Measurements from ENCODE around the gene EFNA4. TPM values are rescaled to one million over a fixed set of nuclear protein-coding genes. Genes with fewer than 3 reads are reported as not detected.

EFNA4 gene
- total RNA-seq (2021; ENCODE audit: unreplicated experiment) (8.0 TPM), Bru-seq, nascent RNA (percentile 55 among the genes with signal in this experiment), BruChase-seq, experiment 1, labeled RNA remaining after a 2-hour chase (percentile 82 among the genes with signal in this experiment), BruChase-seq, experiment 2, labeled RNA remaining after a 6-hour chase (percentile 62 among the genes with signal in this experiment)
- 6.9 TPM for polyA plus RNA-seq (2012; ENCODE audit: insufficient read length)
- long read RNA-seq, transcript EFNA4-202 (4 exons, 1,263 nt) = major isoform, 6 of 7 reads
- long read RNA-seq, partial matches to known transcripts = 0 of 7 reads
- long read RNA-seq, other reads (novel, unspliced or antisense) = 0 of 7 reads

GRCh38 chr1:155063550-155064110, at the start of gene EFNA4:
Gene EFNA4, plus strand, starts transcription at chr1:155063740. Its CDS starts 84 bp downstream, at chr1:155063824.
- ATAC-seq (peak; percentile 83), DNase-seq (ENCODE audit: low read depth, low spot score) (no peak)
- no peaks in the 10 kb centered on the region; the same call in 1 of the 2 replicates for H3K36me3 ChIP-seq (ENCODE audit: control insufficient read depth, insufficient read depth, low read length)
- H3K4me3 ChIP-seq (ENCODE audit: low read depth in 2 of 2, low read length in 2 of 2) = peak within 1 kb of the TSS; percentile 83 to 85
- no peaks in the 10 kb centered on the region for H3K9me3 ChIP-seq (ENCODE audit: control insufficient read depth, insufficient read depth, low read depth, low read length)
- ChIA-PET CTCF (interaction anchor here (3.3 kb wide), 1 partner anchor 21 kb away, joined by 21 read pairs; no protein-coding TSS in a partner anchor), POLR2A (no interaction called here)
- H3K27me3 ChIP-seq (ENCODE audit: control insufficient read depth, insufficient read depth, low read length) = no peaks in the 10 kb centered on the region
- peaks cover 19% of the 10 kb centered on the region for H3K4me1 ChIP-seq (ENCODE audit: control insufficient read depth, insufficient read depth, low read length)
- intact Hi-C loops (cut with micrococcal nuclease; ENCODE audit: unreplicated experiment) = loop anchor here (1.0 kb wide), 1 partner anchor 21 kb away; no protein-coding TSS in a partner anchor
- TF ChIP-seq SIN3A (IDR thresholded peaks at IDR 0.05; ENCODE audit: borderline replicate concordance, insufficient read depth, low read depth, low read length) = 0 out of 2 replicates have a peak, but pooled peaks have one; percentile 28
- no peak; the same call in 1 of the 2 replicates for TF ChIP-seq TCF7L2 (IDR thresholded peaks at IDR 0.05; ENCODE audit: low read depth, low read length)
- no peak for TF ChIP-seq POLR2AphosphoS5 (IDR thresholded peaks at IDR 0.05; ENCODE audit: low read depth, low read length)
- H3K27ac ChIP-seq (ENCODE audit: low read length) = peak within 1 kb of the TSS; percentile 69
- in situ Hi-C loops (cut with HindIII; ENCODE audit: low pct_unique_long_range_greater_than_20kb, low sequenced_read_pairs) = no loop called here
- BruUV-seq (replicated peaks) = no TSS peak

GRCh38 chr1:155014709-155015508, 48.6 kb upstream of the EFNA4 start:
- no peaks in the 10 kb centered on the region for H3K27me3 ChIP-seq (ENCODE audit: control insufficient read depth, insufficient read depth, low read length)
- no TSS peak for BruUV-seq (replicated peaks)
- ChIA-PET CTCF (interaction anchor here (0.9 kb wide), 1 partner anchor 19 kb away, joined by 3 read pairs; no protein-coding TSS in a partner anchor), POLR2A (interaction anchor here (0.5 to 1.2 kb wide), 2 partner anchors 30 to 44 kb away, joined by 3 to 8 read pairs; partner anchors contain the start of gene SHC1)
- H3K36me3 ChIP-seq (ENCODE audit: control insufficient read depth, insufficient read depth, low read length) = 0 out of 2 replicates have a peak, but pooled peaks cover 7% of the 10 kb centered on the region
- peaks cover 36% of the 10 kb centered on the region for H3K4me1 ChIP-seq (ENCODE audit: control insufficient read depth, insufficient read depth, low read length)
- in situ Hi-C loops (cut with HindIII; ENCODE audit: low pct_unique_long_range_greater_than_20kb, low sequenced_read_pairs) = no loop called here
- no peak overlapping the region for H3K27ac ChIP-seq (ENCODE audit: low read length)
- ATAC-seq (no peak), DNase-seq (ENCODE audit: low read depth, low spot score) (no peak)
- intact Hi-C loops (cut with micrococcal nuclease; ENCODE audit: unreplicated experiment) = no loop called here
- TF ChIP-seq POLR2AphosphoS5 (IDR thresholded peaks at IDR 0.05; ENCODE audit: low read depth, low read length) (no peak), REST (IDR thresholded peaks at IDR 0.05; ENCODE audit: insufficient read depth in 1 of 2, low read depth in 2 of 2, low read length in 1 of 2) (no peak), SIN3A (IDR thresholded peaks at IDR 0.05; ENCODE audit: borderline replicate concordance, insufficient read depth, low read depth, low read length) (no peak), TCF7L2 (IDR thresholded peaks at IDR 0.05; ENCODE audit: low read depth, low read length) (no peak), CTCF (IDR thresholded peaks at IDR 0.05) (no peak)
- H3K4me3 ChIP-seq (ENCODE audit: low read depth in 2 of 2, low read length in 2 of 2) = no peak overlapping the region
- no peaks in the 10 kb centered on the region for H3K9me3 ChIP-seq (ENCODE audit: control insufficient read depth, insufficient read depth, low read depth, low read length)
